Neural cell (in vitro differentiated cells): ENCODE data around the gene HES3.

Experiments used
- CTCF ChIP-seq: fragments of 450-650 bp; IDR thresholded peaks from 2 replicates; pipeline ENCODE4 v1.5.1; 2014; ENCODE audit warnings: antibody characterized with exemption, mild to moderate bottlenecking, moderate library complexity; ENCODE audit not compliant: poor library complexity, severe bottlenecking
- EP300 ChIP-seq: fragments of 450-650 bp; conservative IDR thresholded peaks from 2 replicates; pipeline ENCODE4 v1.6.1; 2014; ENCODE audit warnings: antibody characterized with exemption, mild to moderate bottlenecking, moderate library complexity; ENCODE audit not compliant: poor library complexity, severe bottlenecking
- EZH2 ChIP-seq: fragments of 200-600, 300-800 bp; shearing (Covaris generic), sonication (generic); IDR thresholded peaks from 2 replicates; pipeline ENCODE4 v1.6.1; 2014; ENCODE audit warnings: antibody characterized with exemption, low read length, borderline replicate concordance, mild to moderate bottlenecking; ENCODE audit not compliant: insufficient read depth, poor library complexity, severe bottlenecking
- POLR2AphosphoS5 ChIP-seq: IDR thresholded peaks from 2 replicates; pipeline ENCODE4 v1.6.1; 2012
- RAD21 ChIP-seq: fragments of 450-650 bp; conservative IDR thresholded peaks from 2 replicates; pipeline ENCODE4 v1.6.1; 2014; ENCODE audit warnings: antibody characterized with exemption, mild to moderate bottlenecking, moderate library complexity
- REST ChIP-seq: IDR thresholded peaks from 2 replicates; pipeline ENCODE4 v1.6.1; 2012; ENCODE audit warnings: borderline replicate concordance
- SMC3 ChIP-seq: fragments of 450-650 bp; conservative IDR thresholded peaks from 2 replicates; pipeline ENCODE4 v1.6.1; 2014; ENCODE audit warnings: antibody characterized with exemption, mild to moderate bottlenecking, moderate library complexity; ENCODE audit not compliant: poor library complexity
- TAF1 ChIP-seq: IDR thresholded peaks from 2 replicates; pipeline ENCODE4 v1.6.1; 2012; ENCODE audit warnings: low read depth

GRCh38 chr1:6197746-6198427 lies 46.1 kb upstream of the HES3 start:
- no peak for TF ChIP-seq REST
- no peak for TF ChIP-seq CTCF
- TF ChIP-seq POLR2AphosphoS5, result no peak
- no peak for TF ChIP-seq EZH2
- no peak for TF ChIP-seq EP300
- no peak for TF ChIP-seq TAF1
- TF ChIP-seq RAD21, result no peak
- TF ChIP-seq SMC3, result no peak
